ENCODE data around the gene CCND3. TPM values are rescaled to one million over a fixed set of nuclear protein-coding genes. Genes with fewer than 3 reads are reported as not detected.

CCND3 gene
- total RNA-seq, 2 experiments from 2014 or later, result 244 to 319 TPM

GRCh38 chr6:41920921-41921711, 20.5 kb downstream of the CCND3 start, which contains the start of the genes BYSL and MED20:
Gene BYSL, plus strand, starts transcription at chr6:41921499. Its CDS starts 64 bp downstream, at chr6:41921563.
Gene MED20, minus strand, starts transcription at chr6:41921139. Its CDS starts 121 bp downstream, at chr6:41921018.
- peaks cover 25% of the 10 kb centered on the region for H3K4me1 ChIP-seq (ENCODE audit: insufficient read depth, low read length, poor library complexity, severe bottlenecking)
- ChIA-PET CTCF (ENCODE audit: unreplicated experiment) (interaction anchor here (0.6 to 1.9 kb wide), 16 partner anchors 13 to 134 kb away, joined by 3 to 11 read pairs (median 4); partner anchors contain the start of genes CCND3, TAF8, TOMM6 and USP49), POLR2A (interaction anchor here (0.8 to 2.9 kb wide), 13 partner anchors 12 to 297 kb away, joined by 3 to 15 read pairs (median 4); partner anchors contain the start of genes MRPS10, TOMM6 and USP49)
- peak within 1 kb of the TSS; percentile 95 for H3K4me2 ChIP-seq (ENCODE audit: low read length)
- peak within 1 kb of the TSS; percentile 72; the same call in 1 of the 2 replicates for H2AFZ ChIP-seq (ENCODE audit: low read length)
- no TSS peak for BruUV-seq (replicated peaks)
- H3K27ac ChIP-seq (ENCODE audit: low read depth, low read length, poor library complexity, severe bottlenecking), result peak within 1 kb of the TSS; percentile 74
- H3K79me2 ChIP-seq (ENCODE audit: insufficient read depth, low read depth, low read length), result peaks cover 76% of the 10 kb centered on the region
- DNase-seq (ENCODE audit: low spot score), result peak; percentile 96
- H3K9me3 ChIP-seq (ENCODE audit: low read length), result no peaks in the 10 kb centered on the region
- H3K9me2 ChIP-seq (ENCODE audit: insufficient read depth, low read length), result no peaks in the 10 kb centered on the region
- H4K20me1 ChIP-seq (ENCODE audit: insufficient read depth, low read length), result 0 out of 2 replicates have a peak, but pooled peaks cover 8% of the 10 kb centered on the region
- intact Hi-C loops (cut with micrococcal nuclease; ENCODE audit: unreplicated experiment), result loop anchor here (1.0 to 5.0 kb wide), 4 partner anchors 74 to 134 kb away; partner anchors contain the start of gene TOMM6
- peak within 1 kb of the TSS; percentile 92 for H3K4me3 ChIP-seq (ENCODE audit: low read depth, low read length, poor library complexity, severe bottlenecking)
- TF ChIP-seq EZH2phosphoT487 (IDR thresholded peaks at IDR 0.05; ENCODE audit: borderline replicate concordance, low read depth, low read length) (no peak), CTCF (conservative IDR thresholded peaks at IDR 0.05; ENCODE audit: low read length) (peak; percentile 97)
- H3K36me3 ChIP-seq (ENCODE audit: insufficient read depth, low read length), result peaks cover 52% of the 10 kb centered on the region

- H3K36me3 ChIP-seq (ENCODE audit: insufficient read depth, low read length), result peaks cover 54% of the 10 kb centered on the region
- no peak overlapping the region for H3K4me3 ChIP-seq (ENCODE audit: low read depth, low read length, poor library complexity, severe bottlenecking)
- TF ChIP-seq CTCF (conservative IDR thresholded peaks at IDR 0.05; ENCODE audit: low read length), result no peak
- no peak for TF ChIP-seq EZH2phosphoT487 (IDR thresholded peaks at IDR 0.05; ENCODE audit: borderline replicate concordance, low read depth, low read length)
- no TSS peak for BruUV-seq (replicated peaks)
- H4K20me1 ChIP-seq (ENCODE audit: insufficient read depth, low read length), result 0 out of 2 replicates have a peak, but pooled peaks cover 7% of the 10 kb centered on the region
- POLR2A ChIA-PET, result no interaction called here
- H3K27ac ChIP-seq (ENCODE audit: low read depth, low read length, poor library complexity, severe bottlenecking), result no peak overlapping the region
- DNase-seq (ENCODE audit: low spot score), result no peak
- H3K4me1 ChIP-seq (ENCODE audit: insufficient read depth, low read length, poor library complexity, severe bottlenecking), result peaks cover 12% of the 10 kb centered on the region
- H2AFZ ChIP-seq (ENCODE audit: low read length), result no peak overlapping the region
- H3K4me2 ChIP-seq (ENCODE audit: low read length), result no peak overlapping the region
- intact Hi-C loops (cut with micrococcal nuclease; ENCODE audit: unreplicated experiment), result no loop called here
- H3K9me3 ChIP-seq (ENCODE audit: low read length), result no peaks in the 10 kb centered on the region
- peaks cover 41% of the 10 kb centered on the region for H3K79me2 ChIP-seq (ENCODE audit: insufficient read depth, low read depth, low read length)
- H3K9me2 ChIP-seq (ENCODE audit: insufficient read depth, low read length), result no peaks in the 10 kb centered on the region
- CTCF ChIA-PET (ENCODE audit: unreplicated experiment), result no interaction called here
These were observed 24.1 kb downstream of the CCND3 start for GRCh38 chr6:41917528-41917927.

Measured in OCI-LY7 (cell line).